Glomerular visceral epithelial cell (primary cell): Measurements from ENCODE around the gene PROCR.
"Not testable (repeated sequence)": the region's sequence is repeated elsewhere in the genome, so short reads cannot be mapped to it uniquely, and the experiment has no call there.

Experiments used
- DNase-seq: peaks from one replicate; pipeline ENCODE4 v3.0.0-alpha.2; 2016; ENCODE audit errors: extremely low spot score

The PROCR gene

DNA sequence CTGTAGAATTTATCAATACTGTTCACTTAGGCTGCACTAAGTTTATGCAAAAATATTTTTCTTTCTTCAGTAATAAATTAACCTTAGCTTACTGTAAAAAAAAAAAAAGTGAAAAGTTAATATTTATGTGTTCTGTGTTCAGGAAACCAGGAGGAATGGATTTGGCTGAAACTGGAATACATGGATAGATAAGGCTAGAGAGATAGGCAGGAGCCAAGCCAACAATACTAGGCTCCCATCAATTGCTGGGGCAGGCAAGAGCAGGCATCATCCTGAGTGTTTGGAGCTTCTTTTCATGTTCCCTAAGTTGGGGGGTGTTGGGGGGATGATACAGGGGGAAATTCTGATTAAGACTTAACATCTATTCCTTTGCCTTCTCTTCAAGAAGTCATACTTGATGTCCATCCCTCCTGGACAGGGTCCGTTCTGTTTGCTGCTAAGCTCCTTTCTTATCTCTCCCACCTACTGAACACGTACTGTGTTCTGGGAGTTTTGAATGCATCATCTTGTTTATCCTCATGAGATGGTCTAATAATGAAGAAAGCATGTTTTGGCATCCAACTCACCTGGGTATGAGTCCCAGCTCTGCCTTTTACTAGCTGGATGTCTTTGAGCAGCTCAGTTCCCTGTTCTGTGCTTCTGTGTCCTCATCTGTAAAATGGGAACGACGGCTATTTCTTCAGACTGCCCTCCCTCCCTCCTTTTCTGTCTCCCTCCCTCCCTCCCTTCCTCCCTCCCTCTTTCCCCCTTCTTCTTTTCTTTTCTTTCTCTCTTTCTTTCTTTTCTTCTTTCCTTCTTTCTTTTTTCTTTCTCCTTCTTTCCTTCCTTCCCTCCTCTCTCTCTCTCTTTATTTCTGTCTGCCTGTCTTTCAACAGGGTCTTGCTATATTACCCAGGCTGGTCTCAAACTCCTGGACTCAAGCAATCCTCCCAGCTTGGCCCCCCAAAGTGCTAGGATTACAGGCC is 6.4 kb upstream of the PROCR start:
- no peak for DNase-seq

DNA sequence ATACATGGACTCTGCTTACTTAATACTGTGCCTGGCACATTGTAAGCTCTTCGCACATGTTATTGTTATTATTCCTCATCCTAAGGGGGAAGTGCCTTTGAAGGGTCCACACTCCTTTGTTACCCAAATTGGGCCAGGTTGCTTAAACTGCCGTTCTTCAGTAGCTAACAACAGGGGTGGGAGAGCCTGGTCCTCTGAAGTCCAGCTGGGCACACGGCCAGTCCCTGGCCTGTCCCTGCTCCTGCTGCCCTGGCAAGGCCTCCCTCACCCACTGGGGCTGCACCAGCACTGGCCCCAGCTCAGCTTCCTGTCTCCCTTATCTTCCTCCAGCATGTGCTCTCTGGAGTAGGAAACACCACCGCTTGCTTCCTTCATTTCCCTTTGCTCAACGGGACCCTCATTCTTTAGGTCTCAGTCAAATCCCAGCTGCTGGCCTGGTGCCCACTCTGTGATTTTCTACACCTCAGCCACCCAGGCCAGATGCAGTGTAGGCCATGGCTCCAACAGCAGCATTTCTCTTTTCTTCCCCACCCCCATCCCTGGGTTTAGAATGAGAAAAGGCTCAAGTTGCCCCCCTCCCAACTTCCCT is 5.5 kb upstream of the PROCR start:
- no peak for DNase-seq

- no peak for DNase-seq
Measured at GRCh38 chr20:35167787-35168186, 4.1 kb upstream of the PROCR start.

DNA sequence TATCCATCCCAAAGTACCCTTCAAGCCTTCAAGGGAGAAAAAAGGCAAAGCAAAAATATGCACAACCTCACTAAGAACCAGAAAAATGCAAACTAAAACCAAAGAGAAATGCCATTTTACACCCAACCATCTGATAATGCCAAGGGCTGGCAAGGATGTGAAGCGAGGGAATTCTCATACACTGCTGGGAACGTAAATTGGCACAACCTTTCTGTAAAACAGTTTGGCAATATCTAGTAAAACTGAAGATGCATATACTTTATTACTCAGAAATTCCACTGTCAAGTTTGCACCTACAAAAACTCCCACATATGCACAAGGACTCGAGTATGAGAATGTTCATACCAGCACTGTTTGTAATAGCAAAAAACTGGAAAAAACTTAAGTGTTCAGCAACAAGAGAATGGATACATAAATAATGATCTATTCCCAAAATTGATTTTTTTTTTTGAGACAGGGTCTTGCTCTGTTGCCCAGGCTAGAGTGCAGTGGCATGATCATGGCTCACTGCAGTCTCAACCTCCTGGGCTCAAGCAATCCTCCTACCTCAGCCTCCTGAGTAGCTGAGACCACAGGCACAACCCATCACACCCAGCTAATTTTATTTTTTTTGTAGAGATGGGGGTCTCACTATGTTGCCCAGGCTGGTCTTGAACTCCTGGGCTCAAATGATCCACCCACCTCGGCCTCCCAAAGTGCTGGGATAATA is 3.0 kb upstream of the PROCR start:
- not testable (repeated sequence) for DNase-seq

GRCh38 chr20:35171438-35171752 is 477 bp upstream of the PROCR start:
- no peak for DNase-seq

- DNase-seq, result no peak
Measured at GRCh38 chr20:35172434-35172806, 548 bp downstream of the PROCR start.

DNA sequence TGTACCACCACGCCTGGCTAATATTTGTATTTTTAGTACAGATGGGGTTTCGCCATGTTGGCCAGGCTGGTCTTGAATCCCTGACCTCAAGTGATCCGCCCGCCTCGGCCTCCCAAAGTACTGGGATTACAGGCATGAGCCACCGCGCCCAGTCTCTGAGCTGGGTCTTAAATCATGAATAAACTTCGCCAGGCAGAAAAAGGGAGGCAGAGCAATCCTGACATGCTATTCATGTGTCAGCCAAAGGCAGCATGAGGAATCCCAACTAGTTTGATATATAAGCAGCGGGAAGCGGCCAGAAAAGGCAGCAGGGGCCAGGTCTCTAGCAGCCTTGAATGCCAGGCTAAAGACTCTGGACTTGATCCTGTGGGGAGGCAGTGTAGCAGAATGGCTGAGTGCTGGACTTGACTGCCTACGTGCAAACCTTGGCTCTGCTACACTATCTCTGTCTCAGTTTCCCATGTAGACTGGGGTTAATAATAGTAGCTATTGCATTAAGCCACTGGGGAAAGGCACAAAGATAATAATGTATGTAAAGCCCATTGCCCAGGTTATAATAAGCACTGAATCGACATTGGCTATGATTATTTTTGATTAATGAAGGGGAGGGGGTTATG is 1.8 kb downstream of the PROCR start:
- no peak for DNase-seq

GRCh38 chr20:35174458-35175216 is 2.8 kb downstream of the PROCR start:
- DNase-seq, result no peak

GRCh38 chr20:35176132-35176531 is 4.3 kb downstream of the PROCR start:
- DNase-seq, result no peak

DNA sequence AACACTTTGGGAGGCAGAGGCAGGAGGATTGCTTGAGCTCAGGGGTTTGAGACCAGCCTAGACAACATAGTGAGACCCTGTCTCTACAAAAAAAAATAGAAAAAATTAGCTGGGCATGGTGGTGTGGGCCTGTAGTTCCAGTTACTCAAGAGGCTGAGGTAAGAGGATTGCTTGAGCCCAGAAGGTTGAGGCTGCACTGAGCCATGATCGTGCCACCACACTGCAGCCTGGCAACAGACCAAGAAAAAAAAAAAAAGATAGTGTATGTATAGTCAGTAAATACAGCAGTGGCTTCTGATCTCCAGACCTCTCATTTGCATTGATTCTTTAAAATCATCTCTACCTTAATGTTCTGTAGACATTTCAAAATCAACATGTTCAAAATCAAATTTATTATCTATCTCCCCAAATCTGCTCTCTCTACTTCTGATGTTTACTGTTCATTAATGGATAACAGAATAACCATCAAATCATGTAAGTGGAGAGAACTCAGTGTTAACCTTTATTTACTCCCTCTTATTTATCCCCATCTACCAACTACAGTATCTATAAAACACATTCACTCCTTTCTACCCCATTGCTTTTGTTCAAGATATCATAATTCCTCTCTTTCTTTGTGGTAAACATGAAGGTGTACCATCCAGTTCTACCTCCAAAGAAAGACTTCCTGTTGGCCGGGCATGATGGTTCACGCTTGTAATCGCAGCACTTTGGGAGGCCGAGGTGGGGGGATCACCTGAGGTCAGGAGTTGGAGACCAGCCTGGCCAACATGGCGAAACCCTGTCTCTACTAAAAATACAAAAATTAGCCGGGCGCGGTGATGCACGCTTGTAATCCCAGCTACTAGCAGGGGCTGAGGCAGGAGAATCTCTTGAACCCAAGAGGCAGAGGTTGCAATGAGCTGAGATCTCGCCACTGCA is 7.7 kb downstream of the PROCR start:
- no peak for DNase-seq

GRCh38 chr20:35180266-35180665 is 8.4 kb downstream of the PROCR start:
- DNase-seq, result no peak

- no peak for DNase-seq
Measured at GRCh38 chr20:35181731-35182130, 9.9 kb downstream of the PROCR start.

- not testable (repeated sequence) for DNase-seq
Measured at GRCh38 chr20:35186691-35187289, 14.9 kb downstream of the PROCR start.

DNA sequence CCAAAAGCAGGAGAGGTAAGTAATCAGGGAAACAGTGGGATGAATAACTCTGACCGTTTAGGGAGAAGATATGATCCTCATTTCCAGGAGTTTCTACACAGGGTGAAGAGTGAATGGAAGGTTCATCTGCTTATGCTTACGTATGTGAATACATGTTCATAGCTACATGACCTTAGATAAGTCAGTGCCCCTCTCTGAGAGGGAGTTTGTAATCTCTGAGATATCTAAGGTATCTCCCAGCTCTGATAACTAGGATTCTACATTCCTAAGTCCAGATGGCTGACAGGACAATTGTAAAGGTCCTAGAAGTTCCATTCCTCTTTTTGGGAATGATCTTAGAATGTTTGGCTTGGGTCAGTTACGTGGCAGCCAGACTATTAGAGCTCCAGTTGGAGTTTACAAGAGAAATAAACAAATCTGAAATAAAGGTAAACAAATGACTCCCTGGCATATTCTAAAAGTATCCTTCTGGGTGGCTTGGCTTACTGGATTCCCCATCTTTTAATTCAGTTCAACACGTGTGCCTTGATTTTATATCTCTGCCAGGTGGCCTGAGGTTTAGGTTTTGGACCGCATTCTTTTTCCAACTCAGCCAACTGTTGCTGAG is 15.8 kb downstream of the PROCR start:
- DNase-seq, result no peak

DNA sequence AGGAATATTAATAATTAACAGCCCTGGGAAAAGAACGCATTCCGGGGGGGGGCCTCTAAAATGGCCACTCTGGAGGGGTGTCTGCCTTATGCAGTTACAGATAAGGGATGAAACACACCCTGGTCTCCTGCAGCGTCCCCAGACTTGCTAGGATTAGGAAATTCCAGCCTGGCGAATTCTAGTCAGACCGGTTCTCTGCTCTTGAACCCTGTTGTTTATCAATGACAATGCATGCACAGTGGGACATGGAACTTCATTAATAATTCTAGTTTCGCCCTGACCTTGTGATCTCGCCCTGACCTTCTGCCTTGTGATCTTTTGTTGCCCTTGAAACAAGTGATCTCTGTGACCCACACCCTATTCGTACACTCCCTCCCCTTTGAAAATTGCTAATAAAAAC is 17.4 kb downstream of the PROCR start:
- not testable (repeated sequence) for DNase-seq

- DNase-seq, result no peak
Measured at GRCh38 chr20:35190556-35190955, 18.7 kb downstream of the PROCR start.

DNA sequence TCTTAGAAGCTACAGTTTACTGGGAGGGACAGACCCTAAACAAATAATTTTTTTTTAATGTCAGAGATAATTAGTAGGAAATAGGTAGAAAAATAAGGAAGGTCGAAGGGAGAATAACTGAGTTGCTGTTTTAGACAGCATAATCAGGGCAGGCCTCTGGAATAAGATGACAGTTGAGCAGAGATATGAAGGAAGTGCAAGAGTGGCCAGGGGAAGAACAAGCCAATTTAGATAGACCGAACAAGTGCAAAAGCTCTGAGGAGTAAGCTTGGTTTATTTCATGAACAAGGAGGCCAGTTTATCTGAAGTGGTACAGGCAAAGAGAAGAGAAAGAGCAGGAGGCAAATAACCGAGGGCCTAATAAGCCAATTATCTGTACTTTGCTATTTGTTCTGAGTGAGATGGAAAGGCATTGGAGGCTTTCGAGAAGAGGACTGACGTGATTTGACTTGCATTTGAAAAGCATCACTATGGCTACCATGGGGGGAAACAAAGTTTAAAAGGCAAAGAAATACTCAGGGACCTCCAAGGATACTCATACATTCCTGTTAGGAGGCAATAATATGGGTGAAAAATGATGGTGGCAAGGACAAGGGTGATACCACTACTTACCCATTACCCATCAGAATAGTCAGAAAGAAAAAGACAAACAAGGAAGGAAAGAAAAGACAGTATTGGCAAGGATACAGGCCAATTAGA is 19.7 kb downstream of the PROCR start:
- no peak for DNase-seq

- no peak for DNase-seq
Measured at GRCh38 chr20:35192118-35192872, 20.4 kb downstream of the PROCR start.
